Neural progenitor cell (in vitro differentiated cells): ENCODE measurements around the gene OCA2.

Experiments
- EZH2 ChIP-seq: fragments of 200-600 bp; sonication (generic); IDR thresholded peaks from 2 replicates; pipeline ENCODE4 v1.6.1; 2017; ENCODE audit warnings: antibody characterized with exemption, mild to moderate bottlenecking, moderate library complexity
- TF ChIP-seq, protein P1 (sequence below): fragments of 200-600 bp; sonication (generic); IDR thresholded peaks from 2 replicates; pipeline ENCODE4 v1.5.1; 2017; ENCODE audit warnings: antibody characterized with exemption, mild to moderate bottlenecking

DNA sequence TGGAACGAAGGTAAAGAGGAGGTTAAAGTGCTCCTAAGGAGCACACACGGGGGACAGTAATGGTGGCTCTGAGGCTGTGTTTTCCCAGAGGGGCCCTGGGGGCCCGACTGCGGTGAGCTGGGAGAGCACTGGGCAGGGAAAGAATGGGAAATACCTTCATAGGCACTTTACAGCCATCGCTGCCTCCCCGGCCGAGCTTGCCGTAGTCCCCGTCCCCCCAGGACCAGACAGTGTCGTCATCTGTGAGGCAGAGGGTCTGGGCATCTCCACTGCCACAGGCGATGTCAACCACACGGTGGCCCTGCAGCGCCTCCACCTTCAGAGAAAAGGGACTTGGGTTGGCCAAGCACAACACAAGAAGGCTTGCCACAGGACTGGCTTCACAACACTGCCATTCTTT, 32.8 kb upstream of the OCA2 start:
- TF ChIP-seq EZH2, result no peak
- TF ChIP-seq, protein P1, sequence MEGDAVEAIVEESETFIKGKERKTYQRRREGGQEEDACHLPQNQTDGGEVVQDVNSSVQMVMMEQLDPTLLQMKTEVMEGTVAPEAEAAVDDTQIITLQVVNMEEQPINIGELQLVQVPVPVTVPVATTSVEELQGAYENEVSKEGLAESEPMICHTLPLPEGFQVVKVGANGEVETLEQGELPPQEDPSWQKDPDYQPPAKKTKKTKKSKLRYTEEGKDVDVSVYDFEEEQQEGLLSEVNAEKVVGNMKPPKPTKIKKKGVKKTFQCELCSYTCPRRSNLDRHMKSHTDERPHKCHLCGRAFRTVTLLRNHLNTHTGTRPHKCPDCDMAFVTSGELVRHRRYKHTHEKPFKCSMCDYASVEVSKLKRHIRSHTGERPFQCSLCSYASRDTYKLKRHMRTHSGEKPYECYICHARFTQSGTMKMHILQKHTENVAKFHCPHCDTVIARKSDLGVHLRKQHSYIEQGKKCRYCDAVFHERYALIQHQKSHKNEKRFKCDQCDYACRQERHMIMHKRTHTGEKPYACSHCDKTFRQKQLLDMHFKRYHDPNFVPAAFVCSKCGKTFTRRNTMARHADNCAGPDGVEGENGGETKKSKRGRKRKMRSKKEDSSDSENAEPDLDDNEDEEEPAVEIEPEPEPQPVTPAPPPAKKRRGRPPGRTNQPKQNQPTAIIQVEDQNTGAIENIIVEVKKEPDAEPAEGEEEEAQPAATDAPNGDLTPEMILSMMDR, result no peak
